ENCODE measurements around the gene CDKAL1. TPM values are rescaled to one million over a fixed set of nuclear protein-coding genes. Genes with fewer than 3 reads are reported as not detected.

The CDKAL1 gene
- total and polyA plus RNA-seq, 8 donors = 3.4 to 36.7 (median 10.4) TPM

- no peak for DNase-seq
- TF ChIP-seq POLR2AphosphoS5 (IDR thresholded peaks at IDR 0.05) = no peak
- TF ChIP-seq EP300 (IDR thresholded peaks at IDR 0.05) = no peak
- no peak for TF ChIP-seq POLR2A (IDR thresholded peaks at IDR 0.05)
- TF ChIP-seq CTCF (IDR thresholded peaks at IDR 0.05) = no peak
- 95 to 100% (median 99%) methylated on average over 2 of the region's 2 CpGs for WGBS, 5 donors
Observed at GRCh38 chr6:21173678-21174077, 639.4 kb downstream of the CDKAL1 start.

GRCh38 chr6:21176197-21176596 lies 641.9 kb downstream of the CDKAL1 start:
- Histone ChIP-seq H3K4me3 (no peak overlapping the region), H3K27me3 (no peaks in the 10 kb centered on the region), H3K4me1 (no peaks in the 10 kb centered on the region), H3K36me3 (no peaks in the 10 kb centered on the region), H3K27ac (no peak overlapping the region), H3K9me3 (peaks cover 0 to 4% (median 0%) of the 10 kb centered on the region in 4 donors)
- 90 to 97% (median 97%) methylated on average over 4 of the region's 4 CpGs for WGBS, 5 donors
- TF ChIP-seq POLR2AphosphoS5 (IDR thresholded peaks at IDR 0.05) (no peak), CTCF (IDR thresholded peaks at IDR 0.05) (no peak), POLR2A (IDR thresholded peaks at IDR 0.05) (no peak), EP300 (IDR thresholded peaks at IDR 0.05) (no peak)
- intact Hi-C loops (cut with DNase I; ENCODE audit: low total_unique reads) = no loop called here
- DNase-seq = no peak

More at GRCh38 chr6:21173678-21174077, 639.4 kb downstream of the CDKAL1 start:
- H3K4me1 ChIP-seq = no peaks in the 10 kb centered on the region
- no peak overlapping the region for H3K4me3 ChIP-seq
- intact Hi-C loops (cut with DNase I; ENCODE audit: low total_unique reads) = no loop called here
- H3K27ac ChIP-seq = no peak overlapping the region
- no peaks in the 10 kb centered on the region for H3K27me3 ChIP-seq
- no peaks in the 10 kb centered on the region for H3K9me3 ChIP-seq
- H3K36me3 ChIP-seq = no peaks in the 10 kb centered on the region

GRCh38 chr6:21180155-21180554 lies 645.9 kb downstream of the CDKAL1 start:
- intact Hi-C loops (cut with DNase I; ENCODE audit: low total_unique reads) = no loop called here
- 67 to 93% (median 79%) methylated on average over 1 of the region's 1 CpG for WGBS, 5 donors

GRCh38 chr6:21180800-21181337 lies 646.6 kb downstream of the CDKAL1 start:
- Histone ChIP-seq H3K4me1 (no peaks in the 10 kb centered on the region), H3K27ac (no peak overlapping the region), H3K27me3 (no peaks in the 10 kb centered on the region), H3K4me3 (no peak overlapping the region), H3K9me3 (peaks cover 0 to 4% (median 0%) of the 10 kb centered on the region in 4 donors), H3K36me3 (no peaks in the 10 kb centered on the region)
- 91 to 95% (median 92%) methylated on average over 4 of the region's 4 CpGs for WGBS, 5 donors
- no peak for DNase-seq
- TF ChIP-seq POLR2A (IDR thresholded peaks at IDR 0.05) (no peak), CTCF (IDR thresholded peaks at IDR 0.05) (no peak), POLR2AphosphoS5 (IDR thresholded peaks at IDR 0.05) (no peak), EP300 (IDR thresholded peaks at IDR 0.05) (no peak)
- intact Hi-C loops (cut with DNase I; ENCODE audit: low total_unique reads) = no loop called here

More at GRCh38 chr6:21180155-21180554, 645.9 kb downstream of the CDKAL1 start:
- TF ChIP-seq EP300 (IDR thresholded peaks at IDR 0.05) = no peak
- TF ChIP-seq POLR2AphosphoS5 (IDR thresholded peaks at IDR 0.05) = no peak
- no peaks in the 10 kb centered on the region for H3K4me1 ChIP-seq
- no peak overlapping the region for H3K4me3 ChIP-seq
- no peak overlapping the region for H3K27ac ChIP-seq
- no peaks in the 10 kb centered on the region for H3K27me3 ChIP-seq
- peaks cover 0 to 4% (median 0%) of the 10 kb centered on the region in 4 donors for H3K9me3 ChIP-seq
- H3K36me3 ChIP-seq = no peaks in the 10 kb centered on the region
- DNase-seq = no peak

GRCh38 chr6:21181866-21182265 lies 647.6 kb downstream of the CDKAL1 start:
- no peak overlapping the region for H3K4me3 ChIP-seq
- WGBS, 5 donors = 90 to 97% (median 93%) methylated on average over 1 of the region's 1 CpG

More at GRCh38 chr6:21181866-21182265, 647.6 kb downstream of the CDKAL1 start:
- Histone ChIP-seq H3K27me3 (no peaks in the 10 kb centered on the region), H3K4me1 (no peaks in the 10 kb centered on the region), H3K27ac (no peak overlapping the region), H3K36me3 (no peaks in the 10 kb centered on the region), H3K9me3 (peaks cover 0 to 4% (median 0%) of the 10 kb centered on the region in 4 donors)
- intact Hi-C loops (cut with DNase I; ENCODE audit: low total_unique reads) = no loop called here
- TF ChIP-seq POLR2A (IDR thresholded peaks at IDR 0.05) (no peak), EP300 (IDR thresholded peaks at IDR 0.05) (no peak), CTCF (IDR thresholded peaks at IDR 0.05) (no peak), POLR2AphosphoS5 (IDR thresholded peaks at IDR 0.05) (no peak)
- no peak for DNase-seq
